Neural progenitor cell (in vitro differentiated cells): ENCODE data around the gene CD2AP. TPM values are rescaled to one million over a fixed set of nuclear protein-coding genes. Genes with fewer than 3 reads are reported as not detected.

Source experiments
- DNase-seq: peaks from one replicate; pipeline ENCODE4 v3.0.0-alpha.2; 2016; ENCODE audit warnings: low spot score
- H2AFZ ChIP-seq: fragments of 200-600 bp; sonication (generic); replicated peaks from 2 replicates; pipeline ENCODE4 v1.6.1; 2016; ENCODE audit warnings: antibody characterized with exemption
- H3F3A ChIP-seq: fragments of 200-600 bp; sonication (generic); 2 replicates; pipeline ENCODE4 v1.6.1; 2016; ENCODE audit warnings: antibody characterized with exemption, low read depth
- H3K27ac ChIP-seq: fragments of 200-600 bp; sonication (generic); 2 replicates; pipeline ENCODE4 v1.5.1; 2016; ENCODE audit warnings: mild to moderate bottlenecking
- H3K27me3 ChIP-seq: fragments of 200-600 bp; sonication (generic); 2 replicates; pipeline ENCODE4 v1.6.1; 2016; ENCODE audit warnings: mild to moderate bottlenecking, moderate library complexity
- H3K36me3 ChIP-seq: fragments of 200-600 bp; sonication (generic); 2 replicates; pipeline ENCODE4 v1.5.1; 2016
- H3K4me1 ChIP-seq: fragments of 200-600 bp; sonication (generic); 2 replicates; pipeline ENCODE4 v1.6.1; 2016; ENCODE audit warnings: mixed run types
- H3K4me2 ChIP-seq: fragments of 200-600 bp; sonication (generic); 2 replicates; pipeline ENCODE4 v1.6.1; 2016
- H3K4me3 ChIP-seq: fragments of 200-600 bp; sonication (generic); 2 replicates; pipeline ENCODE4 v1.5.1; 2016
- H3K79me2 ChIP-seq: fragments of 200-600 bp; sonication (generic); 2 replicates; pipeline ENCODE4 v1.6.1; 2016; ENCODE audit warnings: low read depth
- H3K9ac ChIP-seq: fragments of 200-600 bp; sonication (generic); 2 replicates; pipeline ENCODE4 v1.6.1; 2016
- H3K9me3 ChIP-seq: fragments of 200-600 bp; sonication (generic); 2 replicates; pipeline ENCODE4 v1.5.1; 2016; ENCODE audit warnings: low read depth
- H4K20me1 ChIP-seq: fragments of 200-600 bp; sonication (generic); 2 replicates; pipeline ENCODE4 v1.6.1; 2016; ENCODE audit warnings: low read depth
- H3K27ac Mint-ChIP-seq: 3 replicates; pipeline ENCODE4 v1.8.0; 2021; ENCODE audit warnings: mixed read lengths
- H3K27me3 Mint-ChIP-seq: 2 replicates; pipeline ENCODE4 v1.8.0; 2022; ENCODE audit warnings: low read depth, mild to moderate bottlenecking, inconsistent platforms, moderate library complexity, mixed read lengths; ENCODE audit not compliant: insufficient read depth
- H3K36me3 Mint-ChIP-seq: 3 replicates; pipeline ENCODE4 v1.8.0; 2021; ENCODE audit warnings: mixed read lengths
- H3K4me1 Mint-ChIP-seq: 3 replicates; pipeline ENCODE4 v1.8.0; 2021; ENCODE audit warnings: mixed read lengths
- H3K4me3 Mint-ChIP-seq: 3 replicates; pipeline ENCODE4 v1.8.0; 2021; ENCODE audit warnings: mild to moderate bottlenecking, moderate library complexity, mixed read lengths
- H3K9me3 Mint-ChIP-seq: 3 replicates; pipeline ENCODE4 v1.8.0; 2020; ENCODE audit warnings: mixed read lengths
- CTCF ChIP-seq: fragments of 200-600 bp; sonication (generic); IDR thresholded peaks from 2 replicates; pipeline ENCODE4 v1.5.1; 2017; ENCODE audit warnings: antibody characterized with exemption, mild to moderate bottlenecking
- EZH2 ChIP-seq: fragments of 200-600 bp; sonication (generic); IDR thresholded peaks from 2 replicates; pipeline ENCODE4 v1.6.1; 2017; ENCODE audit warnings: antibody characterized with exemption, mild to moderate bottlenecking, moderate library complexity
- EZH2phosphoT487 ChIP-seq: fragments of 200-600 bp; sonication (generic); IDR thresholded peaks from 2 replicates; pipeline ENCODE4 v1.6.1; 2017; ENCODE audit warnings: antibody characterized with exemption
- total RNA-seq: library from RNA; depleted of rRNA; stranded (reverse); fragments of >200 nt; gene quantifications from 2 replicates; pipeline ENCODE4 v1.2.3, GENCODE V29; 2015; ENCODE audit warnings: low replicate concordance

The CD2AP gene
- total RNA-seq, 1 donor from 2014 or later, result 55.3 TPM

- peaks cover 3% of the 10 kb centered on the region for H3K9me3 Mint-ChIP-seq
- Histone ChIP-seq H3K4me3 (no peak overlapping the region), H3K27ac (no peak overlapping the region), H3F3A (peaks cover 26% of the 10 kb centered on the region), H3K4me2 (no peak overlapping the region), H3K79me2 (peaks cover 23% of the 10 kb centered on the region), H3K36me3 (no peaks in the 10 kb centered on the region), H3K27me3 (no peaks in the 10 kb centered on the region), H3K9ac (no peak overlapping the region), H3K4me1 (peaks cover 18% of the 10 kb centered on the region), H4K20me1 (peaks cover 18% of the 10 kb centered on the region), H2AFZ (no peak overlapping the region), H3K9me3 (no peaks in the 10 kb centered on the region)
- TF ChIP-seq EZH2phosphoT487 (no peak), CTCF (no peak), EZH2 (no peak)
- no peak overlapping the region for H3K27ac Mint-ChIP-seq
- DNase-seq, result no peak
- peaks cover 2% of the 10 kb centered on the region for H3K27me3 Mint-ChIP-seq
- H3K4me1 Mint-ChIP-seq, result peaks cover 13% of the 10 kb centered on the region
- no peak overlapping the region for H3K4me3 Mint-ChIP-seq
- no peaks in the 10 kb centered on the region for H3K36me3 Mint-ChIP-seq
These were observed 2.2 kb upstream of the CD2AP start for GRCh38 chr6:47475319-47475816.

- H3K27me3 Mint-ChIP-seq, result peaks cover 2% of the 10 kb centered on the region
- H3K9me3 Mint-ChIP-seq, result no peaks in the 10 kb centered on the region
- no peaks in the 10 kb centered on the region for H3K36me3 Mint-ChIP-seq
- no peak overlapping the region for H3K27ac Mint-ChIP-seq
- H3K79me2 ChIP-seq, result peaks cover 39% of the 10 kb centered on the region
- H3K4me2 ChIP-seq, result peak overlapping the region; percentile 96
- H4K20me1 ChIP-seq, result peaks cover 28% of the 10 kb centered on the region
- peak overlapping the region; percentile 97 for H3K4me3 ChIP-seq
- TF ChIP-seq EZH2phosphoT487 (no peak), EZH2 (no peak), CTCF (no peak)
- no peak overlapping the region for H3K27ac ChIP-seq
- H3K9ac ChIP-seq, result no peak overlapping the region
- no peaks in the 10 kb centered on the region for H3K36me3 ChIP-seq
- H3K4me1 Mint-ChIP-seq, result peaks cover 16% of the 10 kb centered on the region
- H3K4me3 Mint-ChIP-seq, result peak overlapping the region; percentile 98
- no peaks in the 10 kb centered on the region for H3K9me3 ChIP-seq
- peaks cover 24% of the 10 kb centered on the region for H3K4me1 ChIP-seq
- no peak for DNase-seq
- no peaks in the 10 kb centered on the region for H3K27me3 ChIP-seq
- H3F3A ChIP-seq, result peaks cover 26% of the 10 kb centered on the region
- H2AFZ ChIP-seq, result peak overlapping the region; percentile 92
These were observed 650 bp upstream of the CD2AP start for GRCh38 chr6:47476781-47477496.

DNA sequence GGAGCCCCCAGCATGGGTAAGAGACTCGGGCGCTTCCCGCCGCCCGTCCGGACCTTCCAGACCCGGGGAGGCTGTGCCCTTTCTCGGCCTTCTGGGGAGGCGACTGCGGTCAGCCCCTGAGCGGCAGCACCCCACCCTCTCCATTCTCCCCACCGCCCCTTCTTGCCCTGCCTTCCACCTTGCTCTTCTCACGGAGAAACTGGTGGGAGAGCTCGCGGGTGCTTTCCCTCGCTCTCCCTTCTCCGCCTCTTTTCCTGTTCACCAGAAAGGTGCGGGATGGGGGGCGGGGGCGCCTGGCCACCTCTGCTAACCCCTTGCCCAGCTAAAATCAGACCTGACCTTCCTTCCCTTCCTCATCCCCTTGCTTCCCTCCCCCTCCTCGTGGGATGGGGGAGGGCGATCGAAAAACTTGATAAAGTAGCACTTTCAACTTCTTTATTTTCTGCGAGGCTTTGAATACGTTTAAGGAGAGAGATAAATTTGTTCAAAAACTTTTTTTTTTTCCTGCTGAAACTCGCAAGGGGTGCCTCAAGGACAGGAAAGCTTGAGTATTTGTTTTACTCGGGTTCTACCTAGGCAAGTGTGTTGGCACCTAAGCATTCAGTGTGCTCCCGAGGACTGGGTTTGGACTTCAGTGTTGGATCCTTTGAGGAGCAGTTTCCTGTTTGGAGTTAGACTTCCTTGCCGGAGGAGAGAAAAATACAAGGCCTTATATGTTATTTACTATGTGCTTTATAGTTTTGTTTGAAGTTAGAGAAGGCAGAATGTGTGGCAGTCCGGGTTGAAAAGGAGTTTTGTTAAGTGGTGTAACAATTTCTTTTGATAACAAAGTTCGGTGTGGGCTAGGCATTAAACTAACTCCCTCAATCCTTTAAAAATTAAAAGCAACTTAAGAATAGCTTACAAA, 897 bp downstream of the CD2AP start:
- Histone ChIP-seq H3K27me3 (no peaks in the 10 kb centered on the region), H3K79me2 (peaks cover 54% of the 10 kb centered on the region), H2AFZ (peak overlapping the region; percentile 92), H3K27ac (peak overlapping the region; percentile 98), H4K20me1 (peaks cover 40% of the 10 kb centered on the region), H3K4me1 (peaks cover 35% of the 10 kb centered on the region), H3K36me3 (no peaks in the 10 kb centered on the region), H3K9me3 (no peaks in the 10 kb centered on the region), H3K9ac (peak overlapping the region; percentile 80), H3F3A (peaks cover 26% of the 10 kb centered on the region), H3K4me3 (peak overlapping the region; percentile 97), H3K4me2 (peak overlapping the region; percentile 96)
- peaks cover 2% of the 10 kb centered on the region for H3K27me3 Mint-ChIP-seq
- H3K9me3 Mint-ChIP-seq, result no peaks in the 10 kb centered on the region
- peak; percentile 38 for DNase-seq
- peak overlapping the region; percentile 98 for H3K4me3 Mint-ChIP-seq
- no peaks in the 10 kb centered on the region for H3K36me3 Mint-ChIP-seq
- H3K27ac Mint-ChIP-seq, result peak overlapping the region; percentile 97
- TF ChIP-seq CTCF (no peak), EZH2 (no peak), EZH2phosphoT487 (no peak)
- H3K4me1 Mint-ChIP-seq, result peaks cover 19% of the 10 kb centered on the region
